HCT116 (cell line): Measurements from ENCODE around the gene OXTR. TPM values are rescaled to one million over a fixed set of nuclear protein-coding genes. Genes with fewer than 3 reads are reported as not detected.

Source experiments
- ATAC-seq: fragments of 200-7000 bp; cut with Tn5 transposase; 2 replicates; pipeline ENCODE4 v1.9.1; 2020; ENCODE audit warnings: mild to moderate bottlenecking, moderate library complexity
- BruUV-seq: library from RNA; stranded (reverse); fragments of 400-500 nt; replicated peaks from 2 replicates; lab custom pipeline; 2021; lab: Mats Ljungman, UMichigan
- CTCF ChIA-PET: fragments of 300-600 bp; sonication (Branson Sonifier 250); formaldehyde crosslinking; loops from one replicate; lab custom pipeline; 2021; ENCODE audit warnings: antibody characterized with exemption; lab: Charles Lee
- POLR2A ChIA-PET: fragments of 300-600, 350-600 bp; sonication (Branson Sonifier 250); formaldehyde crosslinking; loops from one replicate; lab custom pipeline; 2021; ENCODE audit warnings: antibody characterized with exemption; lab: Charles Lee
- RAD21 ChIA-PET, 2 experiments: fragments of 300-600 bp; sonication (Branson Sonifier 250); formaldehyde crosslinking; loops; one replicate each; lab custom pipeline; 2023; ENCODE audit warnings: low total read pairs in 2 of 2; ENCODE audit not compliant: uncharacterized antibody in 2 of 2, unreplicated experiment in 2 of 2, low non-redundant PET in 1 of 2; lab: Charles Lee
- DNase-seq: peaks from one replicate; pipeline ENCODE4 v3.0.0-alpha.2; 2010; ENCODE audit warnings: low read depth, low spot score
- H2AFZ ChIP-seq: fragments of 200-600 bp; shearing (Covaris generic), sonication (generic); 2 replicates; pipeline ENCODE4 v1.6.1; 2017; ENCODE audit warnings: low read depth, mixed run types, mixed read lengths, antibody characterized with exemption, low read length; ENCODE audit not compliant: poor library complexity, severe bottlenecking
- H3K27ac ChIP-seq: 2 replicates; pipeline ENCODE4 v1.5.1; 2012; ENCODE audit warnings: low read depth, low read length
- H3K27me3 ChIP-seq: fragments of 200-600 bp; sonication (generic); 2 replicates; pipeline ENCODE4 v1.6.1; 2016; ENCODE audit warnings: mixed run types, low read length, mixed read lengths; ENCODE audit not compliant: insufficient read depth
- H3K36me3 ChIP-seq, 2 experiments: fragments of 200-500 bp in 1 of 2; fragments of 200-600 bp in 1 of 2; sonication (Bioruptor generic) in 1 of 2; sonication (generic) in 1 of 2; 2 replicates each; pipeline versions ENCODE4 v1.5.1 to v1.6.1; 2014 to 2016; ENCODE audit warnings: low read length in 2 of 2, inconsistent platforms in 1 of 2, mixed read lengths in 1 of 2, mixed run types in 1 of 2; ENCODE audit not compliant: insufficient read depth in 2 of 2, control insufficient read depth in 1 of 2
- H3K4me1 ChIP-seq, 2 experiments: fragments of 200-600 bp in 1 of 2; sonication (generic) in 1 of 2; 2 replicates each; pipeline versions ENCODE4 v1.5.1 to v1.6.1; 2012 to 2017; ENCODE audit warnings: low read length in 2 of 2, inconsistent platforms in 1 of 2, mild to moderate bottlenecking in 1 of 2, mixed read lengths in 1 of 2, mixed run types in 1 of 2, moderate library complexity in 1 of 2; ENCODE audit not compliant: insufficient read depth in 2 of 2, control insufficient read depth in 1 of 2
- H3K4me2 ChIP-seq: fragments of 200-600 bp; sonication (generic); 2 replicates; pipeline ENCODE4 v1.6.1; 2017; ENCODE audit warnings: mixed run types, low read length, mixed read lengths
- H3K4me3 ChIP-seq, 2 experiments: fragments of 200-600 bp in 1 of 2; sonication (generic) in 1 of 2; replicated peaks in 1 of 2; 2 replicates each; pipeline ENCODE4 v1.5.1; 2011 to 2016; ENCODE audit warnings: low read length in 2 of 2, control low read depth in 1 of 2, low read depth in 1 of 2, mild to moderate bottlenecking in 1 of 2, mixed read lengths in 1 of 2, mixed run types in 1 of 2
- H3K79me2 ChIP-seq: fragments of 200-600 bp; sonication (generic); 2 replicates; pipeline ENCODE4 v1.6.1; 2017; ENCODE audit warnings: mild to moderate bottlenecking, mixed run types, low read length, moderate library complexity, mixed read lengths; ENCODE audit not compliant: insufficient read depth
- H3K9ac ChIP-seq: fragments of 200-600 bp; sonication (generic); 2 replicates; pipeline ENCODE4 v1.6.1; 2016; ENCODE audit warnings: low read length, mixed read lengths
- H3K9me2 ChIP-seq: fragments of 200-600 bp; sonication (generic), shearing (Covaris generic); 2 replicates; pipeline ENCODE4 v1.6.1; 2017; ENCODE audit warnings: mixed run types, mild to moderate bottlenecking, moderate library complexity; ENCODE audit not compliant: insufficient read depth
- H3K9me3 ChIP-seq, 2 experiments: fragments of 200-500 bp in 1 of 2; fragments of 200-600 bp in 1 of 2; sonication (Bioruptor generic) in 1 of 2; sonication (generic) in 1 of 2; 2 replicates each; pipeline ENCODE4 v1.6.1; 2014 to 2017; ENCODE audit warnings: low read length in 2 of 2, mixed read lengths in 2 of 2, inconsistent platforms in 1 of 2, low read depth in 1 of 2, mild to moderate bottlenecking in 1 of 2, mixed run types in 1 of 2, moderate library complexity in 1 of 2; ENCODE audit not compliant: control insufficient read depth in 1 of 2, insufficient read depth in 1 of 2
- H4K20me1 ChIP-seq: fragments of 200-600 bp; sonication (generic), shearing (Covaris generic); 2 replicates; pipeline ENCODE4 v1.6.1; 2017; ENCODE audit warnings: mixed run types, mild to moderate bottlenecking, moderate library complexity; ENCODE audit not compliant: insufficient read depth
- CBX3 ChIP-seq: IDR thresholded peaks from 2 replicates; pipeline ENCODE4 v1.6.1; 2012; ENCODE audit warnings: low read depth
- CEBPB ChIP-seq: IDR thresholded peaks from 2 replicates; pipeline ENCODE4 v1.6.1; 2012; ENCODE audit warnings: low read depth
- CTCF ChIP-seq, 3 experiments: fragments of 200-600 bp in 1 of 3; sonication (generic) in 1 of 3; IDR thresholded peaks in 2 of 3; conservative IDR thresholded peaks in 1 of 3; 2 replicates each; pipeline ENCODE4 v1.5.1; 2012 to 2017; ENCODE audit warnings: low read depth in 2 of 3, low read length in 2 of 3, antibody characterized with exemption in 1 of 3, borderline replicate concordance in 1 of 3, control low read depth in 1 of 3, mild to moderate bottlenecking in 1 of 3, mixed read lengths in 1 of 3, mixed run types in 1 of 3, moderate library complexity in 1 of 3; ENCODE audit not compliant: insufficient read depth in 1 of 3
- EGR1 ChIP-seq: IDR thresholded peaks from 2 replicates; pipeline ENCODE4 v1.6.1; 2012; ENCODE audit warnings: low read depth
- ELF1 ChIP-seq: IDR thresholded peaks from 2 replicates; pipeline ENCODE4 v1.6.1; 2012; ENCODE audit warnings: low read depth, borderline replicate concordance
- EZH2 ChIP-seq: fragments of 200-600 bp; sonication (generic); IDR thresholded peaks from 2 replicates; pipeline ENCODE4 v1.6.1; 2017; ENCODE audit warnings: antibody characterized with exemption, mixed run types
- EZH2phosphoT487 ChIP-seq: fragments of 200-600 bp; IDR thresholded peaks from 2 replicates; pipeline ENCODE4 v1.6.1; 2018; ENCODE audit warnings: antibody characterized with exemption, borderline replicate concordance
- FOSL1 ChIP-seq: IDR thresholded peaks from 2 replicates; pipeline ENCODE4 v1.6.1; 2012; ENCODE audit warnings: low read depth
- JUND ChIP-seq: IDR thresholded peaks from 2 replicates; pipeline ENCODE4 v1.6.1; 2012
- POLR2AphosphoS5 ChIP-seq: IDR thresholded peaks from 2 replicates; pipeline ENCODE4 v1.6.1; 2011; ENCODE audit warnings: mild to moderate bottlenecking, low read depth, low read length, moderate library complexity
- SP1 ChIP-seq: IDR thresholded peaks from 2 replicates; pipeline ENCODE4 v1.6.1; 2012; ENCODE audit warnings: low read depth
- SRF ChIP-seq: IDR thresholded peaks from 2 replicates; pipeline ENCODE4 v1.6.1; 2012; ENCODE audit warnings: low read depth
- ZNF274 ChIP-seq: fragments of 200-500 bp; sonication (Bioruptor generic); IDR thresholded peaks from 2 replicates; pipeline ENCODE4 v1.6.1; 2014; ENCODE audit warnings: mild to moderate bottlenecking, low read depth, low read length, inconsistent platforms
- intact Hi-C: fragments of 100-400 bp; cut with micrococcal nuclease; formaldehyde crosslinking; loops from 2 replicates; pipeline ENCODE4 v1.10.0; 2022
- total RNA-seq: library from RNA; stranded (reverse); gene quantifications from one replicate; pipeline ENCODE4 v1.2.1, GENCODE V29; 2021; ENCODE audit not compliant: unreplicated experiment
- TF ChIP-seq, protein P1 (sequence below): IDR thresholded peaks from 2 replicates; pipeline ENCODE4 v1.6.1; 2012

Gene OXTR
- total RNA-seq, 1 experiment from 2014 or later: 1.3 TPM

GRCh38 chr3:8741581-8742261 lies 27.7 kb downstream of the OXTR start:
- peak overlapping the region; percentile 55 for H3K9ac ChIP-seq
- no TSS peak for BruUV-seq
- H3K4me2 ChIP-seq: peak overlapping the region; percentile 80
- H4K20me1 ChIP-seq: no peaks in the 10 kb centered on the region
- peak; percentile 70 for ATAC-seq
- peaks cover 41 to 69% of the 10 kb centered on the region in 2 experiments for H3K4me1 ChIP-seq
- H2AFZ ChIP-seq: peak overlapping the region; percentile 75
- peak; percentile 42 for DNase-seq
- ChIA-PET RAD21 (no interaction called here), CTCF (interaction anchor here (1.0 to 3.0 kb wide), 3 partner anchors 14 to 79 kb away, joined by 4 to 10 read pairs (median 4); no protein-coding TSS in a partner anchor), POLR2A (interaction anchor here (1.3 kb wide), 1 partner anchor 10 kb away, joined by 5 read pairs; no protein-coding TSS in a partner anchor)
- peak overlapping the region; percentile 65; the same call in 1 of the 2 replicates for H3K27ac ChIP-seq
- TF ChIP-seq ELF1 (no peak), EZH2phosphoT487 (no peak), SRF (no peak), CBX3 (no peak), JUND (peak; percentile 69), CTCF (IDR thresholded peaks at IDR 0.05 in 2 of 3, conservative IDR thresholded peaks at IDR 0.05 in 1 of 3; ENCODE audit: borderline replicate concordance in 1 of 3, insufficient read depth in 1 of 3, low read depth in 2 of 3, low read length in 2 of 3) (no peak), POLR2AphosphoS5 (no peak), EGR1 (peak; percentile 97), EZH2 (no peak), ZNF274 (no peak), SP1 (peak; percentile 33; the same call in 1 of the 2 replicates), FOSL1 (peak; percentile 66), CEBPB (no peak)
- TF ChIP-seq, protein P1, sequence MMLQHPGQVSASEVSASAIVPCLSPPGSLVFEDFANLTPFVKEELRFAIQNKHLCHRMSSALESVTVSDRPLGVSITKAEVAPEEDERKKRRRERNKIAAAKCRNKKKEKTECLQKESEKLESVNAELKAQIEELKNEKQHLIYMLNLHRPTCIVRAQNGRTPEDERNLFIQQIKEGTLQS: no peak
- no peaks in the 10 kb centered on the region for H3K9me3 ChIP-seq
- intact Hi-C loops: no loop called here
- H3K27me3 ChIP-seq: no peaks in the 10 kb centered on the region
- H3K36me3 ChIP-seq: no peaks in the 10 kb centered on the region
- H3K9me2 ChIP-seq: no peaks in the 10 kb centered on the region
- no peaks in the 10 kb centered on the region for H3K79me2 ChIP-seq
- H3K4me3 ChIP-seq: peak overlapping the region; percentile 11 to 52
